ENCODE measurements around the gene TRIM7.
A peak's percentile ranks its signal among the peaks of the same experiment; 100 is the strongest.
"Not testable (repeated sequence)": the region's sequence is repeated elsewhere in the genome, so short reads cannot be mapped to it uniquely, and the experiment has no call there.

TRIM7 gene

DNA sequence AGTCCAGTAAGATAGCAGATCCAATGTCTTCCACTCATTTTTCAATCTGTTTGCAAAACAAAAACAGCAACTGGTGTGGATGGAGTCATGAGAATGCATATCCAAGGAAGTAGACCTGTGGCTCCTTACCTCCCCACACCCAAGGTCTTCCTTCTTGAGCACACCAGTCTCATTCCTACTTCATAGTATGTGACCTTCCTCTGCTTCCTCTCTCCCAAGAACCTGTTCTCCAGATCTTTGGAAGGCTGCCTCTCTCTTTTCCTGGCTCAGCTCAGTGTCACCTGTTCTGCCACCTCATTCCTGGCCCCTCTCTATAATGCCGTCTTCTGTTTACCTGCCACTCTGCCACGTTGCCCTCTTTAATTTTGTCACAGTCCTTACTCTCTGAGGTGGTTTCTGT is 7.9 kb upstream of the TRIM7 start:
- DNase-seq (ENCODE audit: low read depth), result no peak

- no peak for DNase-seq (ENCODE audit: low read depth)
These were observed 7.1 kb upstream of the TRIM7 start for GRCh38 chr5:181212080-181212479.

DNA sequence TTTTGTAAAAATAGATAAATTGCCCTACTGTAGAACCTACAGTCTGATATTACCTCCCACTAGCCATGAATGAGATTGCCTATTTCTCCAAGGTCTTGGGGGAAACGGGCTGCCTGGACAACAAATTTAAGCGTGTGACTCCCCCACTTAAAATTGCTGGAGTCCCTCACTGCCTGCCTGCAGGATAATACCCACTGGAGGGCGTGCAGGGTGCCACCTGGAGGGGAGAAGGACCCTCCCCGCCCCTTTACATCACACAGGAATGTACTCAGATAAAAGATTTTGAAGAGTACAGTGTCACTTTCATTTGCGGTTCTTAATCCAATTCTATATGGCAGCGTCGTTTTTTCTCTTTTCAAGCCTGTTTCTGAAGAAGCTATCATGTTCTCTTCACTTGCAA is 6.2 kb upstream of the TRIM7 start:
- no peak for DNase-seq (ENCODE audit: low read depth)

GRCh38 chr5:181210698-181211097 is 5.7 kb upstream of the TRIM7 start:
- DNase-seq (ENCODE audit: low read depth), result not testable (repeated sequence)

GRCh38 chr5:181210148-181210547 is 5.2 kb upstream of the TRIM7 start:
- DNase-seq (ENCODE audit: low read depth), result not testable (repeated sequence)

- DNase-seq (ENCODE audit: low read depth), result not testable (repeated sequence)
These were observed 4.0 kb upstream of the TRIM7 start for GRCh38 chr5:181209006-181209405.

GRCh38 chr5:181207960-181208253 is 2.9 kb upstream of the TRIM7 start:
- no peak for DNase-seq (ENCODE audit: low read depth)

DNA sequence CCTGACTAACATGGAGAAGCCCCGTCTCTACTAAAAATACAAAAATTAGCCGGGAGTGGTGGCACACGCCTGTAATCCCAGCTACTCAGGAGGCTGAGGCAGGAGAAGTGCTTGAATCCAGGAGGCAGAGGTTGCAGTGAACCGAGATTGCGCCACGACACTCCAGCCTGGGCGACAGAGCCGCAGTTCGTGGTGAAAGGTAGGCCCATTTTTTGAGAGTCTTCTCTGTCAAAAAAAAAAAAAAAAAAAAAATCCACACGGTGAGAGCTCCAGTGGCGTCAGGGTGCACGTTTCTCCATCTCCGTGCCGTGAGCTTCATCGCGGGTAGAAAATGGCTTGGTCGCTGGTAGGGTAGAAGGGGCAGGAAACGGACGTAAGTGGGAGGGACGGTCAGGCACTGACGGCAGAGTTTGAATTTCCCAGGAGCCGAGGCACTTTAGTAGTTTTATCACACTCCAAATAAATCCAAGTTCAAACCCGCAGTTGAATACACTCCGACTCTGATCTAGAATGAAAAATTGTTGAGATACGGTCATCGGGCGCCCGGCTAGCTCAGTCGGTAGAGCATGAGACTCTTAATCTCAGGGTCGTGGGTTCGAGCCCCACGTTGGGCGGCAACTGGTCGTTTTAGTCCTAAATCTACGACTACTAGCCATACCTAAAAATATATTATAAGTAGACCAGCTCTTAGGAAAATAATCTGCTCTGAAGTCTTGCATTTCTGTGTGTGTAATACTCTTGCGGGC is 2.4 kb upstream of the TRIM7 start:
- peak; percentile 61 for DNase-seq (ENCODE audit: low read depth)

DNA sequence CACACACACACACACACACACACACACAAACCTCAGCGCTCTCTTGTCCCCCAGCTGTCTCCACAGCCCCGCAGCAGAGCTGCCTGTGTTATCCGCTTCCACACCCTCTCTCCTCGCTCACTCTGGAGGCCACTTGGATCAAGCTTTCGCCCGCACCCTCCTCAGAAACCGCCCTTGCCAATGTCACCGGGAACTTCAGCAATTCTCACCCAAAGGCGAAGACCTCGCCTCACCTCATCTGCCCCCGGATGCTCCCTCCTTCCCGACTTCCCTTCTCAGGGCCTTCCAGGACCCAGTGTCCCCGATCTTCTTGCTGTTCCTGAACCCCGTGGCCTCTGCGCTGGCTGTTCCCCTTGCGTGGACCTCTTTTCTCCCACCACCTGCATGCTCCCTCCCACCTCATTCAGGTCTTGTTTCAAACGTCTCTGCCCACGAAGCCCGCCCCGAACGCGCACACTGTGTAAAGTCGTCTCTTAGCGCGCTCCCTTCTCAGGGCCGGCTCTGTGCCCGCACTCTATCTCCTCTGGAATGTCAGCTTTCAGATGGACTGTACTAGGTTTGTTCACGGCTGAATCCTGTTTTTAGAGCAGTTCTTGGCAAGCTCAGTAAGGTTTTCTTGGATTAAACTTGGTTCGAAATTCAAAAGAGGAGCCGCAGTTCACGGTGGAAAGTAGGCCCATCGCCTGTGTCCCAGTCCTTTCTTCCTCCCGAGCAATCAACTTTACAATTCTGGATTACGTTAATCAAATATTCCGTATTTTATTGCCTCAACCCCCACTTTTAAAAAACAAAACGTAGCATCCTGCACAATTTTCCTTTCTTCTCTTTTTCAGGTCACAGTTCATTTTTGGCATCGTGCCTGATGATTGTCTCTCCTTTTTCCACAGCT is 1.0 kb upstream of the TRIM7 start:
- DNase-seq (ENCODE audit: low read depth), result no peak

GRCh38 chr5:181204113-181204825 is 727 bp downstream of the TRIM7 start:
- DNase-seq (ENCODE audit: low read depth), result no peak

DNA sequence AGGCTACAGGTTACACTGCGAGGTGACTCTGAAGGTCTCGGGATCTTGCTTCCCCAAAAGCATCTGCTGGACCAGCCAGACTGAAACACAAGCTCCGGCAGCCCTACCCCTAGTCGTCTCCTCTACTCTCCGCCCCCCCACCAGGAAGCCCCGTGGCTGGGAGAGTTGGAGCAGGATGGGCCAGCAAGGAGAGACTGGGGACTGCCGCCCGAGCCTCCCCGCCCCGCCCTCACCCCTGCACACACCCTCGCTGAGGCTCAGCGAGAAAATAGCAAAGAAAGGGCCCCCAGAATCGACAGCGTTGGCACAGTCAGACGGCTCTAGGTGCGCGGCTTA is 1.3 kb downstream of the TRIM7 start:
- DNase-seq (ENCODE audit: low read depth), result no peak

GRCh38 chr5:181203093-181203711 is 1.8 kb downstream of the TRIM7 start:
- no peak for DNase-seq (ENCODE audit: low read depth)

- DNase-seq (ENCODE audit: low read depth), result no peak
These were observed 4.2 kb downstream of the TRIM7 start for GRCh38 chr5:181200816-181201215.

DNA sequence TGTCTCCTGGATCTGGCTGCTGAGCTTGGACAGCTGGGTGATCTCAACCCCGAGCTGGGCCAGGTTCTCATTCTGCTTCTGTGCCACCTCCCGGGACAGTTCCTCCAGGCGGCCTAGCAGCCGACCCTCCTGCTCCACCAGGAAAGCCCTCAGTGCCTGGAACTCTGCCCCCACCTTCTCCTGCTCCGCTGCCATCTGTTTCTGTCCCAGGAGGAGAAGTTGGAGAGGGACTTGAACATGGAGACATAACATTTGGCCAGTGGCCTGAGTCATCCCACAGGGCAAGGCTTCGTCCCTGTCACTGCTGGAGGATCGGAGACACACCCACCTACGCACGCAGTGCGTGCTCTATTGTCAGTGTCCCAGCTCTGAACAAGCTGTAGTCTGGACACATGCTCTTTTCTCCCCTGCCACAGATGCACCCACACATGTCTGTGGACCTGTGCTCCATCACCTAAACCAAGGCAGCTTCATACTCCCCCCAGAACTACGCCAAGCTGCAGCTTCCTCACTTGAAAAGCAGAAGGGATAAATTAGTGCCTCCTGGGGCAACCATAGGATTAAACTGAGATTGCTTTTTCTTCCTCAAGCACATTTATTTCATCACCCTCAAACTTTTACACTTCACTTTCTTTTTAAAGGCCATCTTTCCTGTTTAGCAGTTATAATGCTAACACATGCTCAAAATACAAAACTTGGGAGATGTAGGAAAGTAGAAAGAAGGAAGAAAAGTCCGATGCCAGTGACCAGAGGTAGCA is 4.9 kb downstream of the TRIM7 start:
- no peak for DNase-seq (ENCODE audit: low read depth)

GRCh38 chr5:181198905-181199519 is 6.0 kb downstream of the TRIM7 start:
- no peak for DNase-seq (ENCODE audit: low read depth)

DNA sequence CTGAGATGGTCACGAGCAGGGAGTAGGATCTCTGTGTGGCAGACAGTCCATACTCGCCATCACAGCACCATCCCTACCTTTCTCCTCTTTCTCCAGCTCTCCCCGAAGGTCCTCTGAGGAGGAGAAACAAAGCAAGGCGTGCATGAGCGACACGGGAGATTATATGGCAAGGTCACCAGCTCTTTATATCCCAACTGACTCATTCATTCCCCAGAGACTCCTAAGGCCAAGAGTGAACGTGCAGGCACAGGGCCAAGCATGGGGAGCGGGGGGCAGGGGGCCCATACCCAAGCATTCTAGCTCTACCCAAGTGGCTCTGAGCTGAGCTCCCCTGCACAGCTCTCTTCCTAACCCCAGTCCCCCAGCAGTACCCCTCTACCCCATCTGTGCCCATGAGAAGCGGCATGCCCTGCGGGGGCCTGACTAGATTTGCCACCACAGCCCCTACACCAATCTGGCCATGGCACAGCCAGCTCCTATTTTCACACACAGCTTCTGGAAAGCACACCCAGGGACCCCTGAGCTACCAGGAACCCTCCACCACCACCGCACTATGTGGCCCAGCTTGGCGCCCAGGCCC is 6.8 kb downstream of the TRIM7 start:
- DNase-seq (ENCODE audit: low read depth), result no peak

GRCh38 chr5:181197326-181197951 is 7.6 kb downstream of the TRIM7 start:
- DNase-seq (ENCODE audit: low read depth), result no peak

- no peak for DNase-seq (ENCODE audit: low read depth)
These were observed 9.7 kb downstream of the TRIM7 start for GRCh38 chr5:181195249-181195761.

DNA sequence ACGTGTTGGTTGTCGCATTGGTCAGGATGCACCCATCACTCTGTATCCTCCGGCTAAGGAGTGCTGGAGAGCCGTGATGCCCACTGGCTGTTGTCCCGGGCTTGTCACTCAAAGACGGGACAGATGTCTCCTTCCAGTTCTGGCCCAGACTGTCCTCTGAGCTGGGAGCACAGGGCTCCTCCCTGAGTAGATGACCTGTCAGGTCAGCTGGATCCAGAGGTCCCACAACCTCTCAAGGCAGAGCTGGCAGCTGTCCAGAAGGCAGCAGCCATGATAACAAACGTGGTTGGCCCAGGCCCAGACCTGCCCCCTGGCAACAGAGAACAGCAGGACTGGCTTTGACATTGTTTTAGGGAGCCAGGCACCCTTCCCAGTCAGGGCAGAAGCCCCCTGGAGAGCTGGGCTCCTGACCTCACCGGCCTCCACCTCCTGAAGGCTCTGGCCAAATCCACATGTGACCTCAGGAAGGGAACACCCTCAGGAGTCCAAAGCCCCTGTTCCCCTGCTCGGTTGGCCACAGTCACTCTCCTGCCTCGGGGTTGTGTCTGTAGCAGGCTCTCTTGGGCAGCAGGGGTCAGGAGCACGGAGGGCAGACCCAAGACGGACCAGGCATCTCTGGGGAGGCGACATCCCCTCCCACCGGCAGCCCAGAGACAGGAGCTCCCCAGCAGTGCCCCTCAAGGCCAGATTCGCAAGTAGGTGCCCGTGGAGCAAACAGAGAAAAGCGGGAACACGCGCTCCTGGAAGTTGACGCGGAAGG is 10.3 kb downstream of the TRIM7 start:
- DNase-seq (ENCODE audit: low read depth), result no peak

Measured in T follicular helper cell (primary cell).